H1 (cell line): Measurements from ENCODE around the gene LRP5. TPM values are rescaled to one million over a fixed set of nuclear protein-coding genes. Genes with fewer than 3 reads are reported as not detected.

Source experiments
- CTCF ChIA-PET: fragments of 300-600 bp; sonication (Branson Sonifier 250); formaldehyde crosslinking; loops from one replicate; lab custom pipeline; 2021; ENCODE audit not compliant: partially characterized antibody; lab: Charles Lee
- POLR2A ChIA-PET: fragments of 300-600 bp; sonication (Branson Sonifier 250); formaldehyde crosslinking; loops from one replicate; lab custom pipeline; 2021; ENCODE audit warnings: inconsistent platforms; ENCODE audit not compliant: partially characterized antibody; lab: Charles Lee
- DNase-seq, 2 experiments: peaks; one replicate each; pipeline versions ENCODE4 v3.0.0 to v3.0.0-alpha.2; 2010 to 2022; ENCODE audit warnings: low spot score in 2 of 2, low read depth in 1 of 2, mixed read lengths in 1 of 2
- FAIRE-seq: peaks from 2 replicates; lab custom pipeline; 2011; peaks lifted over from hg19 to GRCh38; lab: Jason Lieb, UNC
- H2AFZ ChIP-seq: 2 replicates; pipeline ENCODE4 v1.8.1; 2012; ENCODE audit warnings: low read length, inconsistent platforms
- H2AK5ac ChIP-seq: 2 replicates; pipeline ENCODE4 v1.6.1; 2013; ENCODE audit warnings: low read depth, low read length
- H2BK120ac ChIP-seq: replicated peaks from 2 replicates; pipeline ENCODE3; 2013; ENCODE audit warnings: low read depth, low read length, inconsistent platforms
- H2BK12ac ChIP-seq: 2 replicates; pipeline ENCODE4 v1.6.1; 2013; ENCODE audit warnings: low read depth, low read length
- H2BK15ac ChIP-seq: 2 replicates; pipeline ENCODE4 v1.6.1; 2013; ENCODE audit warnings: low read length
- H2BK20ac ChIP-seq: 2 replicates; pipeline ENCODE4 v1.6.1; 2013; ENCODE audit warnings: low read length
- H2BK5ac ChIP-seq: 2 replicates; pipeline ENCODE4 v1.6.1; 2013; ENCODE audit warnings: low read depth, low read length
- H3K14ac ChIP-seq: 2 replicates; pipeline ENCODE4 v1.6.1; 2013; ENCODE audit warnings: inconsistent platforms; ENCODE audit not compliant: insufficient read length
- H3K18ac ChIP-seq: 2 replicates; pipeline ENCODE4 v1.6.1; 2013; ENCODE audit warnings: low read length; ENCODE audit errors: extremely low read depth
- H3K23ac ChIP-seq: 2 replicates; pipeline ENCODE4 v1.6.1; 2013; ENCODE audit warnings: inconsistent platforms; ENCODE audit not compliant: insufficient read length
- H3K23me2 ChIP-seq: 2 replicates; pipeline ENCODE4 v1.6.1; 2013; ENCODE audit warnings: low read depth, low read length
- H3K27ac ChIP-seq: 2 replicates; pipeline ENCODE4 v1.6.1; 2011; ENCODE audit warnings: low read depth, low read length, inconsistent platforms
- H3K27me3 ChIP-seq, 4 experiments: replicated peaks in 1 of 4; 1 replicate in 1 of 4; 2 replicates in 3 of 4; pipeline versions ENCODE4 v1.6.1 to v1.8.1; 2011 to 2013; ENCODE audit warnings: low read length in 3 of 4, mild to moderate bottlenecking in 3 of 4, inconsistent platforms in 2 of 4, mixed read lengths in 2 of 4, moderate library complexity in 1 of 4; ENCODE audit not compliant: control insufficient read depth in 3 of 4, insufficient read depth in 3 of 4; ENCODE audit errors: extremely low read depth in 1 of 4
- H3K36me3 ChIP-seq, 4 experiments: 2 replicates each; pipeline versions ENCODE4 v1.6.1 to v1.8.1; 2011 to 2013; ENCODE audit warnings: mild to moderate bottlenecking in 4 of 4, low read length in 3 of 4, moderate library complexity in 2 of 4, control low read depth in 1 of 4, inconsistent platforms in 1 of 4; ENCODE audit not compliant: insufficient read depth in 4 of 4, control insufficient read depth in 2 of 4
- H3K4ac ChIP-seq: replicated peaks from 2 replicates; pipeline ENCODE3; 2013; ENCODE audit warnings: low read length, low read depth, mixed read lengths, inconsistent platforms; ENCODE audit not compliant: insufficient read length
- H3K4me1 ChIP-seq, 4 experiments: replicated peaks in 1 of 4; 1 replicate in 1 of 4; 2 replicates in 3 of 4; pipeline versions ENCODE4 v1.6.1 to v1.8.1; 2011 to 2013; ENCODE audit warnings: low read length in 3 of 4, inconsistent platforms in 2 of 4, mixed read lengths in 1 of 4; ENCODE audit not compliant: insufficient read depth in 4 of 4, control insufficient read depth in 3 of 4
- H3K4me2 ChIP-seq, 2 experiments: 2 replicates each; pipeline versions ENCODE4 v1.6.1 to v1.8.1; 2011 to 2013; ENCODE audit warnings: low read depth in 2 of 2, low read length in 2 of 2, control low read depth in 1 of 2, inconsistent platforms in 1 of 2, mild to moderate bottlenecking in 1 of 2; ENCODE audit not compliant: insufficient read depth in 1 of 2
- H3K4me3 ChIP-seq, 4 experiments: fragments of 200-600, 300-600 bp in 1 of 4; sonication (generic), shearing (Covaris generic), sonication (Bioruptor Twin) in 1 of 4; 2 replicates each; pipeline versions ENCODE4 v1.5.1 to v1.8.1; 2011 to 2016; ENCODE audit warnings: low read length in 4 of 4, low read depth in 3 of 4, control low read depth in 2 of 4, inconsistent platforms in 2 of 4, mild to moderate bottlenecking in 2 of 4, mixed read lengths in 1 of 4, moderate library complexity in 1 of 4; ENCODE audit not compliant: insufficient read depth in 2 of 4; ENCODE audit errors: extremely low read depth in 1 of 4
- H3K56ac ChIP-seq: replicated peaks from 2 replicates; pipeline ENCODE3; 2013; ENCODE audit warnings: low read depth, mild to moderate bottlenecking, mixed read lengths, low read length, inconsistent platforms; ENCODE audit not compliant: insufficient read length
- H3K79me1 ChIP-seq: 2 replicates; pipeline ENCODE4 v1.6.1; 2013; ENCODE audit warnings: low read depth, low read length, control low read depth
- H3K79me2 ChIP-seq, 2 experiments: 2 replicates each; pipeline versions ENCODE4 v1.6.1 to v1.8.1; 2012 to 2013; ENCODE audit warnings: low read length in 2 of 2, mild to moderate bottlenecking in 2 of 2, inconsistent platforms in 1 of 2; ENCODE audit not compliant: insufficient read depth in 2 of 2, control insufficient read depth in 1 of 2
- H3K9ac ChIP-seq, 4 experiments: replicated peaks in 1 of 4; 1 replicate in 1 of 4; 2 replicates in 3 of 4; pipeline versions ENCODE4 v1.6.1 to v1.8.1; 2011 to 2013; ENCODE audit warnings: low read depth in 3 of 4, low read length in 3 of 4, control low read depth in 2 of 4, mild to moderate bottlenecking in 2 of 4, moderate library complexity in 2 of 4, inconsistent platforms in 1 of 4; ENCODE audit errors: extremely low read depth in 1 of 4
- H3K9me3 ChIP-seq, 2 experiments: 2 replicates each; pipeline versions ENCODE4 v1.6.1 to v1.8.1; 2012 to 2013; ENCODE audit warnings: mild to moderate bottlenecking in 2 of 2, moderate library complexity in 2 of 2, control low read depth in 1 of 2, inconsistent platforms in 1 of 2, low read depth in 1 of 2, low read length in 1 of 2, mixed read lengths in 1 of 2; ENCODE audit not compliant: insufficient read depth in 2 of 2
- H4K20me1 ChIP-seq, 2 experiments: replicated peaks in 1 of 2; 2 replicates each; pipeline versions ENCODE3 to v1.8.1; 2011 to 2013; ENCODE audit warnings: inconsistent platforms in 2 of 2, low read length in 2 of 2, mild to moderate bottlenecking in 1 of 2; ENCODE audit not compliant: insufficient read depth in 2 of 2, control insufficient read depth in 1 of 2
- H4K5ac ChIP-seq: 2 replicates; pipeline ENCODE4 v1.6.1; 2013; ENCODE audit warnings: low read length, low read depth, mixed read lengths, inconsistent platforms; ENCODE audit not compliant: insufficient read length
- H4K8ac ChIP-seq: 2 replicates; pipeline ENCODE4 v1.8.0; 2013; ENCODE audit warnings: mild to moderate bottlenecking, moderate library complexity, low read length, inconsistent platforms; ENCODE audit not compliant: insufficient read depth; ENCODE audit errors: extremely low read depth
- H4K91ac ChIP-seq: replicated peaks from 2 replicates; pipeline ENCODE3; 2013; ENCODE audit warnings: low read length, mixed read lengths, inconsistent platforms; ENCODE audit not compliant: insufficient read length
- BACH1 ChIP-seq: IDR thresholded peaks from 2 replicates; pipeline ENCODE4 v1.6.1; 2012; ENCODE audit warnings: low read length, improper control_type of control experiment
- CTCF ChIP-seq, 3 experiments: IDR thresholded peaks; 1 replicate in 2 of 3; 2 replicates in 1 of 3; pipeline versions ENCODE4 v1.5.1 to v1.6.1; 2011; ENCODE audit warnings: low read length in 3 of 3, mild to moderate bottlenecking in 3 of 3, inconsistent platforms in 2 of 3, low read depth in 1 of 3, moderate library complexity in 1 of 3; ENCODE audit not compliant: insufficient read depth in 1 of 3; ENCODE audit errors: control extremely low read depth in 1 of 3
- GABPA ChIP-seq: IDR thresholded peaks from 2 replicates; pipeline ENCODE4 v1.6.1; 2011; ENCODE audit warnings: mild to moderate bottlenecking, low read length, moderate library complexity, borderline replicate concordance; ENCODE audit not compliant: insufficient read depth
- RAD21 ChIP-seq, 2 experiments: IDR thresholded peaks in 1 of 2; conservative IDR thresholded peaks in 1 of 2; 2 replicates each; pipeline ENCODE4 v1.6.1; 2011; ENCODE audit warnings: low read depth in 2 of 2, low read length in 2 of 2, improper control_type of control experiment in 1 of 2, inconsistent platforms in 1 of 2, mild to moderate bottlenecking in 1 of 2, moderate library complexity in 1 of 2
- SP4 ChIP-seq: IDR thresholded peaks from 2 replicates; pipeline ENCODE4 v1.6.1; 2012; ENCODE audit warnings: low read length, inconsistent platforms
- WGBS, 2 experiments: shearing (Covaris generic) in 1 of 2; methylation state at CpG; one replicate each; pipeline versions ENCODE4 v1.1.6 to v1.1.7; 2013 to 2015; ENCODE audit warnings: low lambda C conversion rate in 2 of 2, mixed read lengths in 2 of 2, inconsistent platforms in 1 of 2, low coverage in 1 of 2, missing lambda C conversion rate in 1 of 2; ENCODE audit not compliant: insufficient replicate concordance in 2 of 2, insufficient coverage in 1 of 2, insufficient read length in 1 of 2; ENCODE audit errors: extremely low coverage in 1 of 2, missing lambda C conversion rate in 1 of 2; 5-methylcytosine and 5-hydroxymethylcytosine counted together
- polyA plus RNA-seq, 7 experiments: library from polyadenylated mRNA; depleted of rRNA in 3 of 7; stranded (reverse) in 5 of 7; unstranded in 2 of 7; fragments of >200 nt in 5 of 7; fragments of 200-250 nt in 2 of 7; gene quantifications; 1 replicate in 5 of 7; 2 replicates in 1 of 7; 4 replicates in 1 of 7; pipeline versions ENCODE4 v1.2.1 to v1.2.3, GENCODE V29; 2011 to 2013; ENCODE audit warnings: missing spikeins in 2 of 7, mixed read lengths in 2 of 7
- total RNA-seq: library from RNA; stranded (reverse); fragmentation: NEBNext Ultra II Directional; extraction: Animal tissue kit (Norgen Biotek cat#: 25700); gene quantifications from 2 replicates; pipeline ENCODE4 v1.2.1, GENCODE V29; 2021

LRP5 gene
- total and polyA plus RNA-seq, 2 of the 8 experiments (the other 6 are each of a cell fraction or from before 2014, with no cell fraction given), result 19.0 to 38.9 TPM

- Histone ChIP-seq H3K23ac (no peak overlapping the region), H3K56ac (no peak overlapping the region)
- DNase-seq, result no peak
Measured at GRCh38 chr11:68432874-68433273, 120.5 kb downstream of the LRP5 start.

More at GRCh38 chr11:68432874-68433273, 120.5 kb downstream of the LRP5 start:
- Histone ChIP-seq H2AFZ (no peak overlapping the region), H2BK12ac (no peak overlapping the region), H3K27me3 (no peaks in the 10 kb centered on the region), H3K27ac (no peak overlapping the region), H4K20me1 (peaks cover 0 to 6% of the 10 kb centered on the region in 2 experiments)
- 92% methylated on average over 17 of the region's 17 CpGs; no CpG with 5 or more reads in 1 of the 2 experiments for WGBS, 2 experiments
- TF ChIP-seq GABPA, result no peak
- TF ChIP-seq BACH1, result no peak
- TF ChIP-seq SP4, result no peak
- TF ChIP-seq CTCF (IDR thresholded peaks at IDR 0.05; ENCODE audit: control extremely low read depth in 1 of 3, insufficient read depth in 1 of 3, low read depth in 1 of 3, low read length in 3 of 3), result peak in 2 of 3 experiments; percentile 13 to 20; a peak in 2 of 4 replicates
- TF ChIP-seq RAD21 (IDR thresholded peaks at IDR 0.05 in 1 of 2, conservative IDR thresholded peaks at IDR 0.05 in 1 of 2; ENCODE audit: low read depth in 2 of 2, low read length in 2 of 2), result peak in 1 of 2 experiments; percentile 10; a peak in 1 of 4 replicates
- TF ChIP-seq, all 59 proteins: peak for 2
- POLR2A ChIA-PET, result no interaction called here
- no peak overlapping the region for H2BK20ac ChIP-seq
- no peaks in the 10 kb centered on the region for H3K79me2 ChIP-seq
- no peak overlapping the region for H3K4me2 ChIP-seq
- H3K23me2 ChIP-seq, result no peaks in the 10 kb centered on the region
- no peak overlapping the region for H4K8ac ChIP-seq
- no peaks in the 10 kb centered on the region for H3K79me1 ChIP-seq
- no peak overlapping the region for H2AK5ac ChIP-seq
- H4K5ac ChIP-seq, result no peak overlapping the region
- peaks cover 7 to 8% of the 10 kb centered on the region in 2 experiments; a peak in 3 of 4 replicates for H3K9me3 ChIP-seq
- no peak overlapping the region for H2BK15ac ChIP-seq
- H3K9ac ChIP-seq, result no peak overlapping the region
- no peak overlapping the region for H4K91ac ChIP-seq
- H3K36me3 ChIP-seq, result peaks cover 2 to 18% (median 14%) of the 10 kb centered on the region in 4 experiments
- no peak overlapping the region for H2BK5ac ChIP-seq
- no peaks in the 10 kb centered on the region; a peak in 1 of 7 replicates for H3K4me1 ChIP-seq
- no peak overlapping the region for H3K14ac ChIP-seq
- H3K4ac ChIP-seq, result no peak overlapping the region
- CTCF ChIA-PET, result no interaction called here
- no peak overlapping the region for H3K18ac ChIP-seq
- FAIRE-seq, result no peak
- H3K4me3 ChIP-seq, result no peak overlapping the region
- H2BK120ac ChIP-seq, result no peak overlapping the region
